Activated CD4-positive, alpha-beta T cell treated with anti-CD3 and anti-CD28 coated beads, Interleukin-2, amount 10 ng/mL, durations not matched to agents 24 days and 14 days (primary cell): ENCODE data around the gene TMEM131L. TPM values are rescaled to one million over a fixed set of nuclear protein-coding genes. Genes with fewer than 3 reads are reported as not detected.
A peak's percentile ranks its signal among the peaks of the same experiment; 100 is the strongest.
"Not testable (repeated sequence)": the region's sequence is repeated elsewhere in the genome, so short reads cannot be mapped to it uniquely, and the experiment has no call there.

Experiments used
- DNase-seq: peaks from one replicate; pipeline ENCODE4 v3.0.0; 2022
- H3K27ac Mint-ChIP-seq: one replicate; pipeline ENCODE4 v1.8.0; 2022; ENCODE audit warnings: mild to moderate bottlenecking, mixed read lengths
- H3K27me3 Mint-ChIP-seq: one replicate; pipeline ENCODE4 v1.8.0; 2022; ENCODE audit warnings: mixed read lengths
- H3K36me3 Mint-ChIP-seq: one replicate; pipeline ENCODE4 v1.8.0; 2022; ENCODE audit warnings: low read depth, mild to moderate bottlenecking, mixed read lengths
- H3K4me1 Mint-ChIP-seq: one replicate; pipeline ENCODE4 v1.8.0; 2021; ENCODE audit warnings: mixed read lengths
- H3K4me3 Mint-ChIP-seq: one replicate; pipeline ENCODE4 v1.8.0; 2022; ENCODE audit warnings: mild to moderate bottlenecking, moderate library complexity, mixed read lengths
- H3K9me3 Mint-ChIP-seq: one replicate; pipeline ENCODE4 v1.8.0; 2021; ENCODE audit warnings: mixed read lengths
- intact Hi-C: fragments of 100-400 bp; cut with micrococcal nuclease; formaldehyde crosslinking; loops from one replicate; pipeline ENCODE4 v1.15.1; 2023
- total RNA-seq: library from RNA; stranded (reverse); gene quantifications from 2 replicates; pipeline ENCODE4 v1.2.3, GENCODE V29; 2022

Gene TMEM131L
- total RNA-seq: 40.3 and 40.6 TPM in 2 replicates

- H3K27me3 Mint-ChIP-seq: no peaks in the 10 kb centered on the region
- H3K27ac Mint-ChIP-seq: peak within 1 kb of the TSS; percentile 93
- peaks cover 14% of the 10 kb centered on the region for H3K36me3 Mint-ChIP-seq
- H3K9me3 Mint-ChIP-seq: no peaks in the 10 kb centered on the region
- intact Hi-C loops: loop anchor here (1.0 to 5.0 kb wide), 2 partner anchors 31 to 929 kb away; partner anchors contain the start of gene FBXW7
- peaks cover 47% of the 10 kb centered on the region for H3K4me1 Mint-ChIP-seq
- H3K4me3 Mint-ChIP-seq: peak within 1 kb of the TSS; percentile 85
- peak; percentile 90 for DNase-seq
Observed at GRCh38 chr4:153466081-153466948, at the start of gene TMEM131L. TSS of gene TMEM131L (plus strand) at chr4:153466360. CDS start at chr4:153466398, 38 bp downstream.

- H3K27me3 Mint-ChIP-seq, DNase-seq, H3K36me3 Mint-ChIP-seq, H3K27ac Mint-ChIP-seq, H3K4me3 Mint-ChIP-seq, H3K9me3 Mint-ChIP-seq, intact Hi-C loops: not testable (repeated sequence)
- peaks cover 16% of the 10 kb centered on the region for H3K4me1 Mint-ChIP-seq
Observed at GRCh38 chr4:153416456-153416855, 49.7 kb upstream of the TMEM131L start.

- intact Hi-C loops: no loop called here
- H3K27me3 Mint-ChIP-seq: no peaks in the 10 kb centered on the region
- no peak overlapping the region for H3K4me3 Mint-ChIP-seq
- peaks cover 19% of the 10 kb centered on the region for H3K4me1 Mint-ChIP-seq
- H3K9me3 Mint-ChIP-seq: no peaks in the 10 kb centered on the region
- H3K27ac Mint-ChIP-seq: no peak overlapping the region
- peaks cover 2% of the 10 kb centered on the region for H3K36me3 Mint-ChIP-seq
- no peak for DNase-seq
Observed at GRCh38 chr4:153418121-153418520, 48.0 kb upstream of the TMEM131L start.

GRCh38 chr4:153418558-153418957 lies 47.6 kb upstream of the TMEM131L start:
- DNase-seq: no peak
- H3K27me3 Mint-ChIP-seq: no peaks in the 10 kb centered on the region
- no peaks in the 10 kb centered on the region for H3K9me3 Mint-ChIP-seq
- intact Hi-C loops: no loop called here
- no peak overlapping the region for H3K27ac Mint-ChIP-seq
- H3K36me3 Mint-ChIP-seq: peaks cover 2% of the 10 kb centered on the region
- peaks cover 19% of the 10 kb centered on the region for H3K4me1 Mint-ChIP-seq
- H3K4me3 Mint-ChIP-seq: no peak overlapping the region

- DNase-seq: no peak
- H3K4me3 Mint-ChIP-seq: no peak overlapping the region
- H3K36me3 Mint-ChIP-seq: peaks cover 2% of the 10 kb centered on the region
- H3K9me3 Mint-ChIP-seq: no peaks in the 10 kb centered on the region
- no peak overlapping the region for H3K27ac Mint-ChIP-seq
- intact Hi-C loops: no loop called here
- peaks cover 19% of the 10 kb centered on the region for H3K4me1 Mint-ChIP-seq
- H3K27me3 Mint-ChIP-seq: no peaks in the 10 kb centered on the region
Observed at GRCh38 chr4:153419029-153419428, 47.1 kb upstream of the TMEM131L start.

- H3K27ac Mint-ChIP-seq: no peak overlapping the region
- H3K36me3 Mint-ChIP-seq: peaks cover 2% of the 10 kb centered on the region
- no peak overlapping the region for H3K4me3 Mint-ChIP-seq
- intact Hi-C loops: no loop called here
- DNase-seq: no peak
- peaks cover 19% of the 10 kb centered on the region for H3K4me1 Mint-ChIP-seq
- no peaks in the 10 kb centered on the region for H3K27me3 Mint-ChIP-seq
- H3K9me3 Mint-ChIP-seq: no peaks in the 10 kb centered on the region
Observed at GRCh38 chr4:153419673-153420278, 46.4 kb upstream of the TMEM131L start.

- no peak for DNase-seq
- Mint-ChIP-seq H3K36me3 (peaks cover 2% of the 10 kb centered on the region), H3K27me3 (no peaks in the 10 kb centered on the region), H3K27ac (no peak overlapping the region), H3K9me3 (no peaks in the 10 kb centered on the region), H3K4me3 (no peak overlapping the region), H3K4me1 (peaks cover 19% of the 10 kb centered on the region)
- intact Hi-C loops: no loop called here
Observed at GRCh38 chr4:153420361-153420760, 45.8 kb upstream of the TMEM131L start.

GRCh38 chr4:153421941-153422340 lies 44.2 kb upstream of the TMEM131L start:
- Mint-ChIP-seq H3K4me3 (no peak overlapping the region), H3K4me1 (peaks cover 25% of the 10 kb centered on the region)

GRCh38 chr4:153426207-153426885 lies 39.8 kb upstream of the TMEM131L start:
- peaks cover 43% of the 10 kb centered on the region for H3K4me1 Mint-ChIP-seq
- H3K27ac Mint-ChIP-seq: peak overlapping the region; percentile 70
- peak overlapping the region; percentile 32 for H3K4me3 Mint-ChIP-seq
- peak; percentile 78 for DNase-seq
- no peaks in the 10 kb centered on the region for H3K9me3 Mint-ChIP-seq
- intact Hi-C loops: loop anchor here (5.0 kb wide), 1 partner anchor 34 kb away; no protein-coding TSS in a partner anchor
- H3K27me3 Mint-ChIP-seq: no peaks in the 10 kb centered on the region
- H3K36me3 Mint-ChIP-seq: no peaks in the 10 kb centered on the region

More at GRCh38 chr4:153421941-153422340, 44.2 kb upstream of the TMEM131L start:
- H3K27me3 Mint-ChIP-seq: no peaks in the 10 kb centered on the region
- no peak overlapping the region for H3K27ac Mint-ChIP-seq
- H3K9me3 Mint-ChIP-seq: no peaks in the 10 kb centered on the region
- H3K36me3 Mint-ChIP-seq: peaks cover 2% of the 10 kb centered on the region
- intact Hi-C loops: no loop called here
- DNase-seq: peak; percentile 73

- intact Hi-C loops: loop anchor here (5.0 kb wide), 1 partner anchor 35 kb away; no protein-coding TSS in a partner anchor
- H3K27ac Mint-ChIP-seq: peak overlapping the region; percentile 0
- DNase-seq: no peak
- H3K36me3 Mint-ChIP-seq: no peaks in the 10 kb centered on the region
- no peaks in the 10 kb centered on the region for H3K27me3 Mint-ChIP-seq
- no peak overlapping the region for H3K4me3 Mint-ChIP-seq
- H3K4me1 Mint-ChIP-seq: peaks cover 43% of the 10 kb centered on the region
- no peaks in the 10 kb centered on the region for H3K9me3 Mint-ChIP-seq
Observed at GRCh38 chr4:153427363-153428071, 38.6 kb upstream of the TMEM131L start.

- no peaks in the 10 kb centered on the region for H3K27me3 Mint-ChIP-seq
- no peak overlapping the region for H3K4me3 Mint-ChIP-seq
- H3K27ac Mint-ChIP-seq: no peak overlapping the region
- no peaks in the 10 kb centered on the region for H3K9me3 Mint-ChIP-seq
- H3K36me3 Mint-ChIP-seq: no peaks in the 10 kb centered on the region
- H3K4me1 Mint-ChIP-seq: peaks cover 50% of the 10 kb centered on the region
- intact Hi-C loops: loop anchor here (5.0 kb wide), 1 partner anchor 37 kb away; no protein-coding TSS in a partner anchor
- no peak for DNase-seq
Observed at GRCh38 chr4:153428941-153429475, 37.2 kb upstream of the TMEM131L start.

GRCh38 chr4:153432965-153433753 lies 33.0 kb upstream of the TMEM131L start:
- peak; percentile 93 for DNase-seq
- peaks cover 1% of the 10 kb centered on the region for H3K27me3 Mint-ChIP-seq
- peak overlapping the region; percentile 91 for H3K27ac Mint-ChIP-seq
- H3K4me3 Mint-ChIP-seq: peak overlapping the region; percentile 83
- H3K36me3 Mint-ChIP-seq: no peaks in the 10 kb centered on the region
- H3K4me1 Mint-ChIP-seq: peaks cover 45% of the 10 kb centered on the region
- intact Hi-C loops: loop anchor here (1.0 to 10.0 kb wide), 7 partner anchors 34 to 278 kb away; no protein-coding TSS in a partner anchor
- H3K9me3 Mint-ChIP-seq: no peaks in the 10 kb centered on the region
